Left ventricle myocardium superior (tissue), 1 donor: ENCODE measurements around the gene TMEM184B. TPM values are rescaled to one million over a fixed set of nuclear protein-coding genes. Genes with fewer than 3 reads are reported as not detected.

Source experiments
- ATAC-seq: fragments of 200-7000 bp; cut with Tn5 transposase; one replicate; pipeline ENCODE4 v1.9.1; 2020; ENCODE audit warnings: mild to moderate bottlenecking, moderate library complexity
- DNase-seq: peaks from one replicate; pipeline ENCODE4 v3.0.0-alpha.2; 2020
- intact Hi-C: fragments of 100-400 bp; cut with micrococcal nuclease; formaldehyde crosslinking; loops from one replicate; pipeline ENCODE4 v1.11.0; 2022
- total RNA-seq: library from RNA; stranded (reverse); fragmentation: NEBNext Ultra II Directional; extraction: Animal tissue kit (Norgen Biotek cat#: 25700); gene quantifications from one replicate; pipeline ENCODE4 v1.2.1, GENCODE V29; 2021
- donor health status: DM: no; HTN: yes; CAD: no; lungs with severe emphysema.

Gene TMEM184B
- total RNA-seq, 1 donor from 2014 or later, result 42.8 TPM

GRCh38 chr22:38286915-38287669 is 14.3 kb upstream of the TMEM184B start:
- ATAC-seq (no peak), DNase-seq (no peak)
- intact Hi-C loops, result no loop called here

GRCh38 chr22:38285018-38285417 is 12.2 kb upstream of the TMEM184B start:
- DNase-seq (no peak), ATAC-seq (no peak)
- intact Hi-C loops, result no loop called here

DNA sequence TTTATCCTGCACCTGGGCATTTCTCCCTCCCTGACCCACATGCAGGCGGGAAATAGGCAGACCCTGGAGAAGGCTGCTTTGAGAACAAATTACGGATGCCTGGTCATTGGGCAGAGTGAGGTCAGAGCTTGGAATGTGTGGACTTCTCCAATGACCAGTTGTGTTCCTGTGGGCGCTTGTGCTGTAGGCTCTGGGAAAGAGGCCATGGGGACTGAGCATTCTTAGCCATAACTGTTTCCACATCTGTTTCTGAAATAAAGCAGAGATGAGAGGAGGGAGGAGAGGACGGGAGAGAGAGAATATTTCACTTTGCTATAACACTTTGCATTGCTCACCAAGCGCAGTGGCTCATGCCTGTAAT is 11.2 kb upstream of the TMEM184B start:
- ATAC-seq, result peak; percentile 63
- intact Hi-C loops, result no loop called here
- no peak for DNase-seq

- DNase-seq, result no peak
- ATAC-seq, result no peak
- intact Hi-C loops, result no loop called here
Observed at GRCh38 chr22:38282397-38282796, 9.6 kb upstream of the TMEM184B start.

DNA sequence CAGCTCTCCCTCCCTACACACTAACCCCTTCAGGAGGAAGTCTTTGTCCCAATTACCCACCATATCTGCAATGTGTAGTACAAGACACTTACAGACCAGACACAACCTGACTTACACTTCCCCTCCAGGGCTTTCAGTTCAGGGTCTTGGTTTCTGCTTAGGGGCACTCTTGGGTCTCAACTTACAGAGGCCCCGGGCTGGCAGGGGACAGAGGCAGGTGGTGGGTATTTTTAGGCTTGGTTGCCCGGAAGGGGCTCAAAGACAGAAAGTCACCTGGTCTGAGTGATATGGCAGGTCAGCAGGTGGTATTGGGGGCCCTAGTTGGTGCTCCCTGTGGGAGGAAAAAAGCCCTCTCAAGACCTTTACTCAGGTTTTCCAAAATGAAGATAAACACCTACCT is 3.4 kb upstream of the TMEM184B start:
- no peak for ATAC-seq
- DNase-seq, result no peak
- intact Hi-C loops, result no loop called here

DNA sequence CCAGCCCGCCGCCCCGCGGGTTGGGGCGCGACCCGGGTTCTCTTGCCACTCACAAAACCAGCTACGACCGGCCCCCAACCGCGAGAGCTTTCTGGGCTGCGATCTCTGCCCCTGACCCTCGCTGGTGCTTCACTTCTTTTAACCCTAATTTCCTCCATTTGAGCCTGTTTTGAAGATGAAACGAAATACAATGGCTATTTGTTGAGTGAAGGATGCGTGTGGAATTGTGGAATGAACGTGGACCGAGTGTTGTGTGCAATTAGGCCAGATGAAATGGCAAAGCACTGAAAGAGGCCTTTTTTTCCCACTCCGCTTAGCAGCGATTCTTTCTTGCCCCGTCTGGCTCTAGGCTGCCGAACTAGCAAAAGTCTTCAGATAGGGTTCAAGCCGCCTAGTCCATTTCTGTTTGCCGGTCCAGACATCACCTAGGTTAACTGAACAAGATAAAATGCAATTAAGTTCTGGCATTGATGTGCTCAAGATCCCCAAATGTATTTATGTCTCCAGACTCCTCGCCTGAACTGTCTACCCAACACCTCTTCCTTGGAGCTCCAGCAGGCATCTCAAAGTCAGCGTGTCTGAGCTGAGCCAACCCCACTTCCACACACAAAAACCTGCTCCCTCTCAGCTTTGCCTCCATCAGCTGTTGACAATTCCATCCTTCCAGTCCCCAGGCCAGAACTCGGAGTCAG is 471 bp upstream of the TMEM184B start:
- peak; percentile 11 for ATAC-seq
- DNase-seq, result no peak
- intact Hi-C loops, result no loop called here

DNA sequence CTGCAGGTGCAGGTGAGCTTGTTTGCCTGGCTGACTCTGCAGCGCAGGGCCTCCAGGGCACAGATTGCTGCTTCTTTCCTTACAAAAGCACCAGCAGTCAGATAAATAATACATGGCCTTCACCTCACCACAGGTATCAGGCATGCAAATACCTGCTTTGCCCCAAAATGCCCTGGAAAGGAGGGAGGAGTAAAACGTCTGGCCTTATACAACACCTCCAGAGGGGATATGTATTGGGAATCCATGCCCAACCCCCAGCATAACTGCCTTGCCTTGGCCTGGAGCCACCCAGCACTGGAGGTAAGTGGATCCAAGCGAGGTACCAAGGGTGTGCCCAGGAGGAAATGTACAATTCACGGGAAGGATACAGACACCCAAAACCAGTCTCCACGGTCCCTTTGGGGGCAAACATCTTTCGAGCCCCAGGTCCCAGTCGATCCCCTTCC is 860 bp downstream of the TMEM184B start:
- DNase-seq, result no peak
- intact Hi-C loops, result no loop called here

DNA sequence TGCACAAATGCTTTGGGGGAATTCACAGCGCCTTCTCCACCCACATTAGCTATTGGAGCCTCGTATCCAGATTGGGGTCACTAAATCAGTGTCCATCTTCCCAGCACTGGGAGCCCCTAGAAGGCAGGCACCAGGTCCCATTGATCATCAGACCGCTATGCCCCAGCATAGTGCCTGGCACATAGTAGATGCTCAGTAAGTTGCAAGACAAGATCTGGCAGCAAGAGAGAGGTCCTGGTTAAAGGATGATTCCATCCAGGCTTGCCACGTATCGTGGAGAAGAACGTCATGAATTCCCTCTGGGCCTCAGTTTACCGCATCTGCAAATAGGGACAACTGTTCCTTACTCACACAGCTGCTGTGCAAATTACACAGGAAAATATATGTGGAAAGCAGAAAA is 1.7 kb downstream of the TMEM184B start:
- DNase-seq (no peak), ATAC-seq (no peak)
- intact Hi-C loops, result no loop called here

More for the DNA sequence above, 860 bp downstream of the TMEM184B start:
- peak; percentile 29 for ATAC-seq

GRCh38 chr22:38270091-38270992 is 2.5 kb downstream of the TMEM184B start:
- DNase-seq (no peak), ATAC-seq (no peak)
- intact Hi-C loops, result no loop called here

DNA sequence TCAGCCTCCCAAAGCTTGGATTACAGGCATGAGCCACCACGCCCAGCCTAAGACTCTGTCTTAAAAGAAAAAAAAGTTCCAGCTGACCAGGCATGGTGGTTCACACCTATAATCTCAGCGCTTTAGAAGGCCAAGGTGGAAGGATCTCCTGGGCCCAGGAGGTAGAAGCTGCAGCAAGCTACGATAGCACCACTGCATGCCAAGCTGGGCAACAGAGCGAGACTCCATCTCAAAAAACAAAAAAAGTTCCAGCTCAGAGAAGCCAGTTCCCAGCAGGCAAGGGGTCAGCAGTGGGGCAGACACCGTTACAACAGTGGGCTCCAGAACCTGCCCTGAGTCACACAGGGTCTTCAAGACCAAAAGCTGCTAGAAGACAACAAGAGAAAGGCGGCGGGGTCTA is 3.3 kb downstream of the TMEM184B start:
- intact Hi-C loops, result no loop called here
- DNase-seq (no peak), ATAC-seq (no peak)

DNA sequence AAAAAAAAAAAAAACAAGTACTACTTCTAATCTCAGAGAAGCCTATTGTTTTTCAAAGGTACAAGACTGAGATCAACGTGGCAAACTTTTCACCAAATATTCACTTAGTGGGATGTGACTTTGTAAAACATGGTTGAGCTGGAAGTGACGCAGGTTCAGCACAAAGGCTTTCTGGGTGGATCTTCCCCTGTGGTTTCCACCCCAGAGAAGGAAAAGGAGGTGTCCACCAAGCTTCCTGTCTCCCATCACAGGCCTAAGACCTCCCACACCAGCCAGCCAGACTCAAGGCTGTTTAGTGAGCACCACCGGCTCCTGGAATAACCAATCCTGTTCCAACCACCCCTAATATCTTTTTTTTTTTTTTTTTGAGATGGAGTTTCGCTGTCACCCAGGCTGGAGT is 5.7 kb downstream of the TMEM184B start:
- peak; percentile 67 for ATAC-seq

GRCh38 chr22:38266120-38266519 is 6.7 kb downstream of the TMEM184B start:
- intact Hi-C loops, result no loop called here
- ATAC-seq, result no peak
- DNase-seq, result no peak

More for the DNA sequence above, 5.7 kb downstream of the TMEM184B start:
- intact Hi-C loops, result no loop called here
- DNase-seq, result no peak

- intact Hi-C loops, result no loop called here
Observed at GRCh38 chr22:38264322-38264843, 8.4 kb downstream of the TMEM184B start.

DNA sequence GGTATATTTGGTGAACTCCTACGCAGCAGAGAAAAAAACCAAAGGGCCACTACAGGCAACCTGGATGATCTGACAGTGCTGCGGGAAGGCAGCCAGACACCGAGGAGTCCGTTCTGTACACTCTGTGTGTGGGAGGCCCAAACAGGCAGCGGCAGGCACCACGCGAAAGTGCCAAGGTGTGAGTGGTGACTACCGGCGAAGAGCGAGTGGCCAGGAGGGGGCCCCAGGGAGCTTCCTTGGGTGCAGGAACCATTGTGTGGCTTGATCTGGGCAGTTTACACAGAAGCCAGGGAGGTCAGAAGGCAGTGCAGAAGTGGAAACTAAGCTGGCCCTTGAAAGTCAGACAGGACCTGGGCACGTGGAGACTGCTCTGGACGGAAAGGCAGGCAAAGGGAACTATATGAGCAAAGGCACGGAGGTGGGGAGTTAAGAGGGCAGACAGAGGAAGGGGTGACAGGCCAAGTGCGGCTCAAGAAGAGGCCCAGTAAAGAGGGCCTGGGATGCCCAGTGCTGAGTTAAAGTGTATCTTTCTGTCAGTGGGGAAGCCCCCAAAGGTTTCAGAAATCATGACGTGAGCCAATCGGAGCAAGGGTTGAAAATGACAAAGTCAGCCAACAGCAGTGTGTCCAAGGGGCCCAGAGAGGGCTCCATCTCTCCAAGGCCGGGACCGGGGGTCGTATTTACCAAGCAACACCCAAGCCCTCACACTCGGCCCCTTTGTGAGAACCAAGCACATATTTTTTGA is 10.6 kb downstream of the TMEM184B start:
- intact Hi-C loops, result no loop called here
- DNase-seq (peak; percentile 72), ATAC-seq (peak; percentile 62)

More at GRCh38 chr22:38264322-38264843, 8.4 kb downstream of the TMEM184B start:
- DNase-seq (no peak), ATAC-seq (no peak)

- ATAC-seq (no peak), DNase-seq (no peak)
- intact Hi-C loops, result no loop called here
Observed at GRCh38 chr22:38260761-38261681, 11.8 kb downstream of the TMEM184B start.

GRCh38 chr22:38259370-38259769 is 13.4 kb downstream of the TMEM184B start:
- DNase-seq (no peak), ATAC-seq (no peak)
- intact Hi-C loops, result no loop called here

DNA sequence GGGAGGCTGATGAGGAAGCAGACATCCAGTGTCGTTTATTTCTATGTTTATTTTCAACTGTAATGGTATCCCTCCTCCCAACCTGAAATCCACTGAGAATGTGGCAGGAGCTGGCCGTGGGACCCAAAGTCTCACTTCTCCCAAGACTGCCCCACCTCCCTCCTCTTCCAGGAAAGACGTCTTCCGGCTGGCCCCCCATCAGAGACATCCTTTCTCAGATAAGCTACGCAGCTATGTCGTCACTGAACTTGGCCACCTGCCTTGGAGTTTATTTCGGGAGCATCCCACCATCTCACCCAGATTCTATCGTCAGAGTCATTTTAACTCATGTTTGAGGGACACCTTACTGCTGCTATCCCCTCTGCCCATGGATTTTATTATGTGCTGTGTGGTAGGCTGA is 13.9 kb downstream of the TMEM184B start:
- DNase-seq, result peak; percentile 76
- peak; percentile 48 for ATAC-seq
- intact Hi-C loops, result no loop called here
